ENCODE measurements around the gene REXO5. TPM values are rescaled to one million over a fixed set of nuclear protein-coding genes. Genes with fewer than 3 reads are reported as not detected.

Gene REXO5
- total RNA-seq, 4 donors from 2014 or later: 1.5 to 5.9 (median 4.1) TPM

GRCh38 chr16:20821682-20822081 lies 15.4 kb downstream of the REXO5 start:
- 87 to 92% methylated on average over 4 of the region's 4 CpGs for WGBS, 2 donors
- Histone ChIP-seq H3K4me3 (no peak overlapping the region), H3K27me3 (no peaks in the 10 kb centered on the region), H3K4me1 (no peaks in the 10 kb centered on the region), H3K9me3 (no peaks in the 10 kb centered on the region), H3K36me3 (peaks cover 0 to 26% (median 0%) of the 10 kb centered on the region in 3 donors), H3K27ac (no peak overlapping the region)
- no peak for DNase-seq (ENCODE audit: low spot score in 2 of 2)
- no peak for TF ChIP-seq EP300 (IDR thresholded peaks at IDR 0.05)
- no peak for TF ChIP-seq POLR2A (IDR thresholded peaks at IDR 0.05)
- TF ChIP-seq CTCF (IDR thresholded peaks at IDR 0.05): no peak

DNA sequence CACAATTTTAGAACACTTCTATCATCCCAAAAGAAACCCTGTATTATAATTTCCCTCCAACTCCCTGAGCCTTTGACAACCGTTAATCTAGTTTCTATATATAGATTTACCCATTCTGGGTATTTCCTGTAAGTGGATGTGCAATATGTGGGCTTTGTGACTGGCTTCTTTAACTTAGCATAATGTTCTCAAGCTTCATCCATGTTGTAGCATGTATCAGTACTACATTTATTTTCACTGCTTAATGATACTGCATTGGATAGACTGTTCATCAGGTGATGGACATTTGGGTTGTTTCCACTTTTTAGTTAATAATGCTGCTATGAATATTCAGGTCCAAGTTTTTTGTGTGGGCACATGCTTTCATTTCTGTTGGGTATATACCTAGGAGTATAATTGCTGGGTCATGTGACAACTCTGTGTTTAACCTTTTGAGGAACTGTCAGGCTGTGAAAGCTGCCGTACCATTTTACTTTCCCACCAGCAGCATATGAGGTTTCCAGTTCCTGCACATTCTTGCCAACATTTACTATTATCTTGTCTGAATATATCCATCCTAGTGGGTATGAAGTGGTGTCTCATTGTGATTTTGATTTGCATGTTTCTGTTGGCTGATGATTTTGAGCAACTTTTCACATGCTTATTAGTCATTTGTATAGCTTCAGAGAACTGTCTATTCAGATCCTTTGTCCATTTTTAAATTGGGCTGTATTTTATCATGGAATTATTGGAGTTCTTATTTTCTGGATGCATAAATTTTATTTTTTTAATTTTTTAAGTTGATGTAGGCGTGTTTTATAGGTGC lies 16.4 kb downstream of the REXO5 start:
- Histone ChIP-seq H3K27ac (no peak overlapping the region), H3K4me1 (no peaks in the 10 kb centered on the region), H3K4me3 (no peak overlapping the region), H3K36me3 (peaks cover 0 to 26% (median 0%) of the 10 kb centered on the region in 3 donors), H3K9me3 (no peaks in the 10 kb centered on the region), H3K27me3 (no peaks in the 10 kb centered on the region)
- DNase-seq (ENCODE audit: low spot score in 2 of 2): no peak
- WGBS, 2 donors: 80 to 82% methylated on average over 3 of the region's 3 CpGs
- TF ChIP-seq POLR2A (IDR thresholded peaks at IDR 0.05): no peak
- no peak for TF ChIP-seq CTCF (IDR thresholded peaks at IDR 0.05)
- no peak for TF ChIP-seq EP300 (IDR thresholded peaks at IDR 0.05)

DNA sequence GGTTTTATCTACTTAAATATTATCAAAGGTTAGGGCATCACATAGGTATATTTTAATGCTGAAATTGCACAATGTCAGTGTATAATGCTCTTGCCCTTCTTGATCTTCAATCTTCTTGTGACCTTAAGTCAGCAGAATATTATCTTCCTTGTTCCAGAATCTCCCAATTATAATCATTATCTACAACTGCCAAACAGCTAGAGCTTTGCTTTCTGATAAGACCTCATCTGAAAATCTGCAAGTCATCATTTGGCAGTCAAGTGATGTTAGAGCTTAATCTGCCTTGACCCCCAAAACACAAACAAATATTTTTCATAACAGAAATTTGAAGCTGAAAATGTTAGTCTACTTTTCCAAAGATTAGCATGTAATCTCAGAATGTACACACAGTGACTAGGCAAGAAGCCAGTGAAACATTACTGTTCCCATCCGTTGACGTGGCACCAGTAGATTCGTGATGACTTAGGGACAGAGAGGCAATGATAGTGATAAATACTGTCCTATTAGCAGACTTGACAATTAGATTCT lies 19.8 kb downstream of the REXO5 start:
- Histone ChIP-seq H3K27ac (no peak overlapping the region), H3K4me3 (no peak overlapping the region), H3K36me3 (peaks cover 0 to 23% (median 0%) of the 10 kb centered on the region in 3 donors), H3K27me3 (no peaks in the 10 kb centered on the region), H3K4me1 (no peaks in the 10 kb centered on the region), H3K9me3 (no peaks in the 10 kb centered on the region)
- WGBS, 2 donors: 70 to 79% methylated on average over 3 of the region's 3 CpGs
- DNase-seq (ENCODE audit: low spot score in 2 of 2): no peak
- TF ChIP-seq CTCF (IDR thresholded peaks at IDR 0.05): no peak
- TF ChIP-seq EP300 (IDR thresholded peaks at IDR 0.05): no peak
- no peak for TF ChIP-seq POLR2A (IDR thresholded peaks at IDR 0.05)

DNA sequence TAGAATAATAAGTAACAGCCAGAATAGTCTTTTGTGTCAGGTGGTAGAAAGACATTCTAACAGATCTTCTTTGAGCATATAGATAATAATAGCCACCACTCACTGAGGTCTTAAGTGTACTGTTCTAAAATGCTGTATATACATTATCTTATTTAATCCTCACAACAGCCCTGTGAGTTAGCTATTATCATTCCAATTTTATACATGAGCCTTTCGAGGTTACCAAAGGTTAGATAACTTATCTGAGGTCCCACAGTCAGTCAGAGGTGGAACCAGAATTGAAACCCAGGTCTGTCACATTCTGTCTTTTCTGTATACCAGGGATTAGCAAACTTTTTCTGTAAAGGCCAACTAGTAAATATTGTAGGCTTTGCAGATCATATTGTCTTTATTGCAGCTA lies 23.2 kb downstream of the REXO5 start:
- WGBS, 2 donors: 95 to 100% methylated on average over 1 of the region's 1 CpG
- no peak for DNase-seq (ENCODE audit: low spot score in 2 of 2)
- Histone ChIP-seq H3K4me3 (no peak overlapping the region), H3K27ac (no peak overlapping the region), H3K9me3 (no peaks in the 10 kb centered on the region), H3K27me3 (no peaks in the 10 kb centered on the region), H3K36me3 (peaks cover 0 to 29% (median 0%) of the 10 kb centered on the region in 3 donors), H3K4me1 (no peaks in the 10 kb centered on the region)
- no peak for TF ChIP-seq EP300 (IDR thresholded peaks at IDR 0.05)

DNA sequence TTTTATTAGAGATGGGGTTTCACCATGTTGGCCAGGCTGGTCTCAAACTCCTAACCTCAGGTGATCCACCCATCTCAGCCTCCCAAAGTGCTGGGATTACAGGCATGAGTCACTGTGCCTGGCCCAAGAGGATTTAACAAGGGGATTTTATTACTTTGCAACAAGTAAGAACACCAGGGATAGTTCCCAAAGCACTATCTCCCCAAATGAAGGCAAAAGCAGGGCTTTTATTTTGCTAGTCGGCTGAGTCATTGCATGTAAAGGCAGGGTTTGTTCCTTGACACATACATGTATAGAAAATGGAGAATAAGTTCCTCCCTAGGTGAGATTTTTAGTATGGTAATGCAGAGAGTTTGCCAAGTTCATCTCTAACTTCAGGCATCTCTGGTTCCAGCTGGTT lies 24.0 kb downstream of the REXO5 start:
- Histone ChIP-seq H3K36me3 (peaks cover 0 to 36% (median 0%) of the 10 kb centered on the region in 3 donors), H3K27me3 (no peaks in the 10 kb centered on the region), H3K9me3 (no peaks in the 10 kb centered on the region), H3K4me1 (no peaks in the 10 kb centered on the region), H3K4me3 (no peak overlapping the region), H3K27ac (no peak overlapping the region)
- WGBS, 2 donors: 89% methylated on average over 1 of the region's 1 CpG; no CpG with 5 or more reads in 1 of the 2 donors
- no peak for TF ChIP-seq EP300 (IDR thresholded peaks at IDR 0.05)
- TF ChIP-seq POLR2A (IDR thresholded peaks at IDR 0.05): no peak
- no peak for TF ChIP-seq CTCF (IDR thresholded peaks at IDR 0.05)
- no peak for DNase-seq (ENCODE audit: low spot score in 2 of 2)
